HG03039 (cell line): ENCODE results near the gene FAM3D.
"Not testable (repeated sequence)": the region's sequence is repeated elsewhere in the genome, so short reads cannot be mapped to it uniquely, and the experiment has no call there.

ENCODE experiments used
- ATAC-seq: cut with Tn5 transposase; IDR thresholded peaks from one replicate; pipeline ENCODE4 v1.9.1; 2021; ENCODE audit warnings: mild to moderate bottlenecking, moderate library complexity; ENCODE audit not compliant: unreplicated experiment

The FAM3D gene, protein sequence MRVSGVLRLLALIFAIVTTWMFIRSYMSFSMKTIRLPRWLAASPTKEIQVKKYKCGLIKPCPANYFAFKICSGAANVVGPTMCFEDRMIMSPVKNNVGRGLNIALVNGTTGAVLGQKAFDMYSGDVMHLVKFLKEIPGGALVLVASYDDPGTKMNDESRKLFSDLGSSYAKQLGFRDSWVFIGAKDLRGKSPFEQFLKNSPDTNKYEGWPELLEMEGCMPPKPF

GRCh38 chr3:58666683-58667082, at the start of gene FAM3D:
Gene FAM3D, minus strand, starts transcription at chr3:58666774. Its CDS starts 11,211 bp downstream, at chr3:58655563.
- no peak for ATAC-seq

DNA sequence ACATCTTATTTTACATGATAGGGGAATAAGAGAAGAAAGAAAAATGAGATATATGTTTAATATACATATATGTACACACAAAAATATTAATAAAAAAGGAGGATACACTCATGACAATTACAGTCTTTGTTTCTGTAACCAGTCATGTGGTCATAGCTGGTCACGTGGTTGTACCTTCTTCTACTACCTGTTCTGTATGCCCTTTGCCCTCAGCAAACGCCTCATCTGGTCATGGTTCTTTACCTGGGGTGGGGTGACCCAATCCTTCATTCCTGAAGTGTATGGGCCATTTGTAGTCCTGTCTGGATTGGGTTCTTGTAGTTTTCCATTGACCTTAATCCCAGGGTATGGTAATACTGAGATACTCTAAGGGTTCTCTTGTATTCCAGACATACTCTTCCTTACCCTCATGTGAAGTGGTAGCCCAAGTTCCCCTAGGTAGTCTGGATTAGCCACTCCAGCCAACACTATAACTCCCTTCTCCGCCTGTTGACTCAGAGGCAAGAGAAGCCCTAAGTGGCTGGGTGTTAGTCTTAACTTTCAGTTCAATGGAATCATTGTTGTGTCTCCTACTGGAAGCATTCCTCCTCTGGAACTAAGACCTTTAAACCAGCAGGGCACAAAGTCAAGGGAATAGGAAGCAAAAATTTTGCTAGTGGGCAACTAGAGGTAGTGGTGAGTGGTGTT, 47.3 kb upstream of the FAM3D start:
- no peak for ATAC-seq

GRCh38 chr3:58711871-58712270, 45.3 kb upstream of the FAM3D start:
- ATAC-seq: no peak

DNA sequence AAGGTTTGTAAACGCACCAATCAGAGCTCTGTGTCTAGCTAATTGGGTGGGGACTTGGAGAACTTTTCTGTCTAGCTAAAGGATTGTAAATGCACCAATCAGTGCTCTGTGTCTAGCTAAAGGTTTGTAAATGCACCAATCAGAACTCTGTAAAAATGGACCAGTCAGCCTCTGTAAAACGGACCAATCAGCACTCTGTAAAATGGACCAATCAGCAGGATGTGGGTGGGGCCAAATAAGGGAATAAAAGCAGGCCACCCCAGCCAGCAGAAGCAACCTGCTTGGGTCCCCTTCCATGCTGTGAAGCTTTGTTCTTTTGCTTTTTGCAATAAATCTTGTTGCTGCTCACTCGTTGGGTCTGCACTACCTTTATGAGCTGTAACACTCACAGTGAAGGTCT, 42.4 kb upstream of the FAM3D start:
- not testable (repeated sequence) for ATAC-seq

DNA sequence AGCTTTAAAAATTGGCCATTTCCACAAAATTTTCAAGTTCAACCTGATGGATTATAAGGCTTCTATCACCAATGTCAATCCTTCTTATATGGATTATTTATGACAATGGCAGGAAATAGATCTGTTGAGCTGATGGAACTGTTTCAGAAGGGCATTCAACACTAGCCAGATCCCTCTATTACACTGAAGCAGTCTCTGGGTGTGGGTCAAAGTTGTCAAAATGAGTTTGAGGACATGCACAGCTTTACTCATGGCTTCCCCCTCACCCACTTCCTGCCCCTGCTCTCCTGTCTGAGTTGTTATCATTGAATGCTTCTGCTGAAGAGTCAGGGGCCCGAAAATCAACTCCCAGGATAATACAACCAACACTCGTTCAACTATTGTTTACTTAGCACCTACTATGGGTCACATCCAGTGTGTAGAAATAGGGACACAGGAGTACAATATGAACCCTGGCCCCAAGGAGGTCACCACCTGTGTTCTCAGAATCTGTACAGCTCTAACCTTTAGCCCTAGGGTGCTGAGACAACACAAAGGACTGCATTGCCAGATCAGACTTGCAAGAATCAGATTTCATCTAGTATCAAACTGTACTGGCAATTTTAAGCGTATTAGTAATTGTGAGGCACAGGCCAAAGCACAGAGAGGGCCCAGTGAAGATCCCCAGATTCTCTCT, 41.7 kb upstream of the FAM3D start:
- ATAC-seq: no peak

DNA sequence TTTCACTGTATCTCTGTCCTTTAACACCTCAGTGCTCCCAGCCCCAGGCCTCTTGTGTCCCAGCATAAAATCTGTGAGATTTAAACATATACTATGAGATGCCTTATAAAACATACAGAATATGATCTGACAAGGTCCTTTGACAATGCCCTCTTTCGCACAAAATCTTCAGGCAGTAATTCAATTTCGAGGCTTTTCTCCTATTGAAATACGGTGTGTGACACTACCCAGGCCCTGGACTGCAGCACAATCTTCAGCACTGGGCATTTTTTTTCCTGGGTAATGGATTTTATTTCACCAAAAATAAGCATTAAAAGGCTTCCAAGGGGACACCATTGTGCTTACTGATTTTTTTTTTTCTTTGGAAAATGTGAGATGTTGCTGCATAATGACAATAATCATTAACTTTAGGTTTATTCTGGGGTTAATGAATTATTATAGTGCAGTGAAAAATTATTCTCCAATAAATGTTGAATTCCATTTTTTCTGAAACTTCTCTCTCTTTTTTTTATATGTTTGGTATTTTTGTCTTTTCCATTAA, 40.9 kb upstream of the FAM3D start:
- ATAC-seq: no peak

GRCh38 chr3:58706395-58707167, 40.0 kb upstream of the FAM3D start:
- ATAC-seq: no peak

- ATAC-seq: no peak
Observed at GRCh38 chr3:58704745-58705144, 38.2 kb upstream of the FAM3D start.

GRCh38 chr3:58704304-58704703, 37.7 kb upstream of the FAM3D start:
- not testable (repeated sequence) for ATAC-seq

DNA sequence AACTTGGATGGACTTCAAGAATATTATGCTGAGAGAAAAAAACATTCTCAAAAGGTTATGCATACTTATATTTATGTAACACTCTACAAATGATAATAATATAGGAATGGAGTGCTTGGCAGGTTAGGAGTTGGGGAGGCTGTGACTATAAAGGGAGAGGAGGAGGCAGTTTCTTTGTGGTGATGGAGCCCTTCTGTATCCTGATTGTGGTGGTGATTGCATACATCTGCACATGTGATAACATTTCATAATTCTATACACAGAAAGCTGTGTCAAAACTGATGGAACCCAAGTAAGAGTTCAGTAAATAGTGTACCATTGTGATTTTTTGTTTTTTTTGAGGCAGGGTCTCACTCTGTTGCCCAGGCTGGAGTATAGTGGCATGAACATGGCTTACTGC, 31.7 kb upstream of the FAM3D start:
- no peak for ATAC-seq

GRCh38 chr3:58697561-58697960, 31.0 kb upstream of the FAM3D start:
- ATAC-seq: no peak

- not testable (repeated sequence) for ATAC-seq
Observed at GRCh38 chr3:58696813-58697212, 30.2 kb upstream of the FAM3D start.

DNA sequence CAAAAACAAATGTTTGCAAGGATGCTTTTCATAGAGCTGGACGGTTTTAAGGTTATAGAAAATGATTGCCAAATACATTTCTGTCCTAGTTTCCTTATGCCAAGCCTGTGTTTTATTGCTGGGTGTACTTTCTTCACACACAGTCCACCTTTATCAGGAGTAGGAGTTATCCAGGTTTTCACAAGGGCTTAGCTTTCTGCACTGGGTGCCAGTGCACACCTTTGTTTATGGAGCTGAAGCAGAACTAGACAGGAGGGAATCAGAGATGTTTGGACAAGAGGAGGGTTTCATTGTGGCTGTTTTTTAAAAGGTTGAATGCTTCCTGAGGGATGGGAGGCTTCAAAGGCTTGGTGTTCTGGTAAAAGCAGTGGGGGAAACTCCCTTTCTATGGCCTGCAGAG, 29.5 kb upstream of the FAM3D start:
- no peak for ATAC-seq

GRCh38 chr3:58695284-58695683, 28.7 kb upstream of the FAM3D start:
- not testable (repeated sequence) for ATAC-seq

DNA sequence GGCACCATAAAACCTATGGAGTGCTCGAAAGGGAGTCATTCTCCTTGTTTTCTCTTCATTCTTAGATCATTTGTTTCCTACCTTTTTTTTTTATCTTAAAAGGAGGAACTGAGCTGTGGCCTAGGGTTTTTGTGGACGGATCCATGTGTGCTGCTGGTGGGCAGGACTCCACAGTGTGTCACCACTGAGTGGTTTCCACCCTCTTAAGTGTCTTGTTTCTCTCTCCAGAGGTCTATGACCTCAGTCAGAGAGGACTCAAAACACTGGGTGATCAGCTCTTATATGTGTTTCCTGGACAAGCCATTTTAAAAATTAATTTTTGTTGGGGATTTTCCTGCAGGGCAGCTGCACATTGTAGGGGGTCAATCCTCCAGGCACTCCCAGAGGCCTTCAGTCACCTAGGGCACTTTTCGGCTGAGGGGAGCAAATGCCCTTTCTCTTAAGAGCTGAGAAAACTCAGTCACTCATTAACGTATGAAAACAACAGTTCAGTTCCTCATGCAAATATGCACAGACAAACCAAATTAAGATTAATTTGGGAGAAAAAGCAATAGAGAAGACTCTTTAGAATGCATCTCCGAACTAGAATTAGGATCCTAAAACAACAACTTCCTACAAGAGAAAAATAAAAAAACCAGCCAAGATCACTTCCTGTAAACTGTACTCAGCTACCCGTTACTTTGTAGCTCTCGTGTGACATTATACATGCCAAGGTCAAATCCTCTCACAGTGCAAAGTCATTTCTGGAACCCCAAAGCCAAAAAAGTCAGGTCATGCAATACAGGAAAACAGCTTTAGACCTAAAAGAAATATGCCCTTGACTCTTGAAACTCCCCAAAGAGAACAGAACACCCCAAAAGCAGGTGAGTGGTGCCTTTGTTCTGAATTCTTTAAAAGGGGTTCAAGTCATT, 27.6 kb upstream of the FAM3D start:
- no peak for ATAC-seq

GRCh38 chr3:58692484-58692883, 25.9 kb upstream of the FAM3D start:
- ATAC-seq: no peak

- no peak for ATAC-seq
Observed at GRCh38 chr3:58691997-58692396, 25.4 kb upstream of the FAM3D start.

- no peak for ATAC-seq
Observed at GRCh38 chr3:58690490-58690889, 23.9 kb upstream of the FAM3D start.

DNA sequence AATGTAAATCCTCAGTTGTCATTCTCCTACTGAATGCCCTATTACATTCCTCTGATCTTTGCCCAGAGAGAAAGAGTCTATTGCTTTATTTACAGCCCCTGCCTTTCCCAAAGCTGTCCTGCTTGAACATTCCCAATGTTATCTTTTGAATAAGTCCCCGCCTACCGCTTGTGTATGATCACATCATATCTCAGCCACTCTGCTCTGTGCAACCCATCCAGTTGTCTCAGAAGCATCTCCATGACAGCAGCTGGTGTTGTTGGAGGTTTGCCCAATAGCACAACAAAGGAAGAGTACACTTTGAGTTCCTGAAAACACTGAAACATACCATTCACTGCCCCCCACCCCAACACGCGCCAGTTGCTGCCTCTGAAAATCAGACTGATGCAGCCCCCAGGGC, 22.0 kb upstream of the FAM3D start:
- no peak for ATAC-seq

GRCh38 chr3:58686847-58687246, 20.3 kb upstream of the FAM3D start:
- no peak for ATAC-seq
